ENCODE results near the gene DPY19L1.
"Not testable (repeated sequence)": the region's sequence is repeated elsewhere in the genome, so short reads cannot be mapped to it uniquely, and the experiment has no call there.

DPY19L1 gene

GRCh38 chr7:34920470-34920869 is 116.8 kb downstream of the DPY19L1 start:
- 93 to 95% methylated on average over 3 to 4 of the region's 4 CpGs for WGBS, 2 experiments
- H3K9me3 ChIP-seq (ENCODE audit: control insufficient read depth, low read length); H3K27me3 ChIP-seq (ENCODE audit: control insufficient read depth, insufficient read depth, low read length, poor library complexity, severe bottlenecking); H3K4me3 ChIP-seq (ENCODE audit: insufficient read depth, low read depth, low read length); H3K4me1 ChIP-seq (ENCODE audit: control insufficient read depth, insufficient read depth, low read length); H3K27ac ChIP-seq (ENCODE audit: insufficient read depth, low read depth, low read length, poor library complexity, severe bottlenecking); H3K36me3 ChIP-seq (ENCODE audit: control insufficient read depth, insufficient read depth, low read length): not testable (repeated sequence)

DNA sequence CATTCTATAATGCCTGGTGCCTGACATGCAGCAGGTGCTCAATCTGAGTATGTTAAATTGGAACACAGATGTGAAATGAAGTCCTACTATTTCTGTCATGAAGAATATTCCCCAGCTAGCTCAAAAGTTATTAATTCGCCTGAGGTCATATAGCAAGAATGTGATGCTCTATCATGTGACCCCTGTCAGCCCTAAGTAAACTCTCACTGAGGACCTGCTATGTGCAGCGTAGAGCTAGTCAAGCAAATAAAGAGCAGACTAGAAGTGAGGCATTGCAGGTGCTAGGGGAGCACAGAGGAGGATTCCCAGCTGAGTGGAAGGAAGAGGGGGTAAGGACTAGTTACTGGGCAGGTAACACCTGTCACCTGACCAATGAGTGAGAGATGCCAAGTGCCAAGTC is 118.2 kb downstream of the DPY19L1 start:
- H3K4me3 ChIP-seq (ENCODE audit: insufficient read depth, low read depth, low read length); H3K27me3 ChIP-seq (ENCODE audit: control insufficient read depth, insufficient read depth, low read length, poor library complexity, severe bottlenecking); H3K4me1 ChIP-seq (ENCODE audit: control insufficient read depth, insufficient read depth, low read length); H3K9me3 ChIP-seq (ENCODE audit: control insufficient read depth, low read length); H3K27ac ChIP-seq (ENCODE audit: insufficient read depth, low read depth, low read length, poor library complexity, severe bottlenecking); H3K36me3 ChIP-seq (ENCODE audit: control insufficient read depth, insufficient read depth, low read length): not testable (repeated sequence)
- 90 to 100% methylated on average over 2 of the region's 2 CpGs for WGBS, 2 experiments

GRCh38 chr7:34918198-34918861 is 119.0 kb downstream of the DPY19L1 start:
- not testable (repeated sequence) for H3K27ac ChIP-seq (ENCODE audit: insufficient read depth, low read depth, low read length, poor library complexity, severe bottlenecking); H3K27me3 ChIP-seq (ENCODE audit: control insufficient read depth, insufficient read depth, low read length, poor library complexity, severe bottlenecking); H3K36me3 ChIP-seq (ENCODE audit: control insufficient read depth, insufficient read depth, low read length); H3K4me3 ChIP-seq (ENCODE audit: insufficient read depth, low read depth, low read length); H3K9me3 ChIP-seq (ENCODE audit: control insufficient read depth, low read length); H3K4me1 ChIP-seq (ENCODE audit: control insufficient read depth, insufficient read depth, low read length)
- WGBS, 2 experiments = 51 to 58% methylated on average over 3 of the region's 6 CpGs

DNA sequence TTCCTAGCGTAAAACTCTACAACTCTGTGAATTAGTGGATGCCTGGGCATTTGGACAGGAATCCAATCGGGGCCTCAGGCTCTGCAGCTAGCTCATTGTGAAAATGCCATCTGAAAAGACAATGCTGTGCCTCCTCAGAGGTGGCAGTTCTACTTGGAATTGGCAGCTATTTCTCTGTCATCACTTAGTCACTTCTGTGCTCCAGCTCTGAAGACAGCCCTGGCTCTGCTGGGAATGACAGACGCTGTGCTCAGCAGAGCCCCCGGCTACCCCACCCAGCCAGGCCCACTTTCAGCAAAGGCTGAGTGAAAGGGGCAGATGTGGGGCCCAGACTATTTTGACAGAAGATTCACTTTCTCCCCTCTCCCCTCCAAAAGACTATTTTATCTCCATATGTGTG is 119.8 kb downstream of the DPY19L1 start:
- H3K9me3 ChIP-seq (ENCODE audit: control insufficient read depth, low read length); H3K4me1 ChIP-seq (ENCODE audit: control insufficient read depth, insufficient read depth, low read length); H3K36me3 ChIP-seq (ENCODE audit: control insufficient read depth, insufficient read depth, low read length); H3K27ac ChIP-seq (ENCODE audit: insufficient read depth, low read depth, low read length, poor library complexity, severe bottlenecking); H3K27me3 ChIP-seq (ENCODE audit: control insufficient read depth, insufficient read depth, low read length, poor library complexity, severe bottlenecking); H3K4me3 ChIP-seq (ENCODE audit: insufficient read depth, low read depth, low read length): not testable (repeated sequence)
- WGBS, 2 experiments = 93 to 98% methylated on average over 3 of the region's 4 CpGs

DNA sequence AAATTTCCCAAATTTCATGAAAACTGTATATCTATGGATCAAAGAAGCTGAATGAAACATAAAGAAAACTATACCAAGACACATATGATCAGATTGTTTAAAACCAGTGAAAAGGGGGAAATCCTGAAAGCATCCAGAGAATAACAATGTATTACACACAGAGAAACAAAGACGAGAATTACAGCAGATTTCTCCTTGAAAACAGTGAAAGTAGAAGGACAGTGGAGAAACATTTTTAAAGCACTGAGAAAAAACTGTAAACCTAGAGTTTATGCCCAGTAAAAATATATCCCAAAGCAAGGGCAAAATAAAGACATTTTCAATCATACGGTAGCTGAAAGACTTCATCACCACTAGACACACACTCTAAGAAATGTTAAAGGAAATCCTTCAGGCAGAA is 121.0 kb downstream of the DPY19L1 start:
- no peaks in the 10 kb centered on the region for H3K36me3 ChIP-seq (ENCODE audit: control insufficient read depth, insufficient read depth, low read length)
- H3K4me3 ChIP-seq (ENCODE audit: insufficient read depth, low read depth, low read length) = no peak overlapping the region
- no peaks in the 10 kb centered on the region for H3K4me1 ChIP-seq (ENCODE audit: control insufficient read depth, insufficient read depth, low read length)
- WGBS, 2 experiments = 93 to 97% methylated on average over 2 of the region's 2 CpGs
- H3K27me3 ChIP-seq (ENCODE audit: control insufficient read depth, insufficient read depth, low read length, poor library complexity, severe bottlenecking) = no peaks in the 10 kb centered on the region
- no peak overlapping the region for H3K27ac ChIP-seq (ENCODE audit: insufficient read depth, low read depth, low read length, poor library complexity, severe bottlenecking)
- H3K9me3 ChIP-seq (ENCODE audit: control insufficient read depth, low read length) = no peaks in the 10 kb centered on the region

DNA sequence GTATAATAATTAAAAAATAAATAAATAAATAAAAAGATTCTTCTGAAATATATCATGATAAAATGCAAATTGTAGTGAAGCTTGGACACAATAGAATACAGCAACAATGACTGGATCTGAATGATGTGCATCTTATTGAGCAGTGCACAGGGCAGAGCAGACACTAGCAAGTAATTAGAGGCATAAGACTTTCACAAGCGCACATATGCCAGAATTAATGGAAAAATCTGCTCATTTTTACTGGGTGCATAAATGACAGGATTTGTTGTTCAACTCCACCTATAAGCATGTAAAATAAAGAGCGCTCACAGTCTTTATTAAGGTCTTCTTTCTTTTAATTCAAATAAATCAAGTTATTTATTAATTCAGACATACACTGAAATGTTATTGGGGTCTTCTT is 125.0 kb downstream of the DPY19L1 start:
- no peaks in the 10 kb centered on the region for H3K36me3 ChIP-seq (ENCODE audit: control insufficient read depth, insufficient read depth, low read length)
- H3K27ac ChIP-seq (ENCODE audit: insufficient read depth, low read depth, low read length, poor library complexity, severe bottlenecking) = no peak overlapping the region
- H3K27me3 ChIP-seq (ENCODE audit: control insufficient read depth, insufficient read depth, low read length, poor library complexity, severe bottlenecking) = no peaks in the 10 kb centered on the region
- no peaks in the 10 kb centered on the region for H3K9me3 ChIP-seq (ENCODE audit: control insufficient read depth, low read length)
- no peak overlapping the region for H3K4me3 ChIP-seq (ENCODE audit: insufficient read depth, low read depth, low read length)
- H3K4me1 ChIP-seq (ENCODE audit: control insufficient read depth, insufficient read depth, low read length) = no peaks in the 10 kb centered on the region
- 92 to 100% methylated on average over 1 of the region's 2 CpGs for WGBS, 2 experiments

DNA sequence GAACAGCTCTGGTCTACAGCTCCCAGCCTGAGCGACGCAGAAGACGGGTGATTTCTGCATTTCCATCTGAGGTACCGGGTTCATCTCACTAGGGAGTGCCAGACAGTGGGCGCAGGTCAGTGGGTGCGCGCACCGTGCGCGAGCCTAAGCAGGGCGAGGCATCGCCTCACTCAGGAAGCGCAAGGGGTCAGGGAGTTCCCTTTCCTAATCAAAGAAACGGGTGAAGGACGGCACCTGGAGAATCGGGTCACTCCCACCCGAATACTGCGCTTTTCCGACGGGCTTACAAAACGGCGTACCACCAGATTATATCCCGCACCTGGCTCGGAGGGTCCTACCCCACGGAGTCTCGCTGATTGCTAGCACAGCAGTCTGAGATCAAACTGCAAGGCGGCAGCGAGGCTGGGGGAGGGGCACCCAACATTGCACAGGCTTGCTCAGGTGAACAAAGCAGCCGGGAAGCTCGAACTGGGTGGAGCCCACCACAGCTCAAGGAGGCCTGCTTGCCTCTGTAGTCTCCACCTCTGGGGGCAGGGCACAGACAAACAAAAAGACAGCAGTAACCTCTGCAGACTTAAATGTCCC is 130.9 kb downstream of the DPY19L1 start:
- H3K9me3 ChIP-seq (ENCODE audit: control insufficient read depth, low read length); H3K36me3 ChIP-seq (ENCODE audit: control insufficient read depth, insufficient read depth, low read length); H3K27ac ChIP-seq (ENCODE audit: insufficient read depth, low read depth, low read length, poor library complexity, severe bottlenecking); H3K4me1 ChIP-seq (ENCODE audit: control insufficient read depth, insufficient read depth, low read length); H3K27me3 ChIP-seq (ENCODE audit: control insufficient read depth, insufficient read depth, low read length, poor library complexity, severe bottlenecking); H3K4me3 ChIP-seq (ENCODE audit: insufficient read depth, low read depth, low read length): not testable (repeated sequence)
- WGBS, 2 experiments = 65 to 69% methylated on average over 30 of the region's 30 CpGs

DNA sequence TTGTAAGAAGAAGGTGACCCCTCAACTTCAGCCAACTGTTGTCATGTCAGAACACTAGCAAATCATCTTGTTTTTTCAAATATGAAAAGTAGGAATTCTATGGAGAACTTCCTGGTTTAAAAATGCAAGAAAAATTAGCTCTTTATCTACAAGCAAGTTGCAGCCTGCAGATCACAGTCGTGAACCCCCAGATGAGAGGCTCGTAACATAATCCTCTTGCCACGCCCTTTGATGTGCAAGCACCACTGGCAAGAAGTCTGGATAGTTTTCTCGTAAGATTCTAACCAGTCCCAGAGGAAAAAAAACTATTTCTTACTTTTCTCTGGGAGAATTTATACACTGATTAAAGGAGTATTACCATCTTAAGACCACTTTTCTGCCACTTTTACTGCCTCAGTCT is 132.3 kb downstream of the DPY19L1 start:
- Histone ChIP-seq H3K36me3 (ENCODE audit: control insufficient read depth, insufficient read depth, low read length) (no peaks in the 10 kb centered on the region), H3K27me3 (ENCODE audit: control insufficient read depth, insufficient read depth, low read length, poor library complexity, severe bottlenecking) (no peaks in the 10 kb centered on the region), H3K27ac (ENCODE audit: insufficient read depth, low read depth, low read length, poor library complexity, severe bottlenecking) (no peak overlapping the region), H3K9me3 (ENCODE audit: control insufficient read depth, low read length) (no peaks in the 10 kb centered on the region), H3K4me3 (ENCODE audit: insufficient read depth, low read depth, low read length) (no peak overlapping the region), H3K4me1 (ENCODE audit: control insufficient read depth, insufficient read depth, low read length) (no peaks in the 10 kb centered on the region)
- 70 to 73% methylated on average over 4 of the region's 4 CpGs for WGBS, 2 experiments

- not testable (repeated sequence) for H3K36me3 ChIP-seq (ENCODE audit: control insufficient read depth, insufficient read depth, low read length); H3K27me3 ChIP-seq (ENCODE audit: control insufficient read depth, insufficient read depth, low read length, poor library complexity, severe bottlenecking); H3K27ac ChIP-seq (ENCODE audit: insufficient read depth, low read depth, low read length, poor library complexity, severe bottlenecking); H3K4me3 ChIP-seq (ENCODE audit: insufficient read depth, low read depth, low read length); H3K9me3 ChIP-seq (ENCODE audit: control insufficient read depth, low read length); H3K4me1 ChIP-seq (ENCODE audit: control insufficient read depth, insufficient read depth, low read length)
- 91 to 94% methylated on average over 1 of the region's 2 CpGs for WGBS, 2 experiments
These were observed 133.4 kb downstream of the DPY19L1 start for GRCh38 chr7:34903921-34904320.

- H3K4me1 ChIP-seq (ENCODE audit: control insufficient read depth, insufficient read depth, low read length) = no peaks in the 10 kb centered on the region
- no peaks in the 10 kb centered on the region for H3K9me3 ChIP-seq (ENCODE audit: control insufficient read depth, low read length)
- no peak overlapping the region for H3K27ac ChIP-seq (ENCODE audit: insufficient read depth, low read depth, low read length, poor library complexity, severe bottlenecking)
- H3K27me3 ChIP-seq (ENCODE audit: control insufficient read depth, insufficient read depth, low read length, poor library complexity, severe bottlenecking) = no peaks in the 10 kb centered on the region
- no peak overlapping the region for H3K4me3 ChIP-seq (ENCODE audit: insufficient read depth, low read depth, low read length)
- H3K36me3 ChIP-seq (ENCODE audit: control insufficient read depth, insufficient read depth, low read length) = no peaks in the 10 kb centered on the region
- 91 to 94% methylated on average over 6 of the region's 6 CpGs for WGBS, 2 experiments
These were observed 135.1 kb downstream of the DPY19L1 start for GRCh38 chr7:34902182-34902581.

Measured in ectodermal cell (in vitro differentiated cells).